OCI-LY3 (cell line): Measurements from ENCODE around the gene TFAP2D.

Experiments
- CTCF ChIP-seq: fragments of 200-600, 300-600 bp; sonication (generic); IDR thresholded peaks from 2 replicates; pipeline ENCODE4 v1.5.1; 2014; ENCODE audit warnings: antibody characterized with exemption, low read length, low read depth
- EZH2phosphoT487 ChIP-seq: fragments of 200-600 bp; shearing (Covaris generic); IDR thresholded peaks from 2 replicates; pipeline ENCODE4 v1.6.1; 2018; ENCODE audit warnings: antibody characterized with exemption, mixed run types, low read depth

DNA sequence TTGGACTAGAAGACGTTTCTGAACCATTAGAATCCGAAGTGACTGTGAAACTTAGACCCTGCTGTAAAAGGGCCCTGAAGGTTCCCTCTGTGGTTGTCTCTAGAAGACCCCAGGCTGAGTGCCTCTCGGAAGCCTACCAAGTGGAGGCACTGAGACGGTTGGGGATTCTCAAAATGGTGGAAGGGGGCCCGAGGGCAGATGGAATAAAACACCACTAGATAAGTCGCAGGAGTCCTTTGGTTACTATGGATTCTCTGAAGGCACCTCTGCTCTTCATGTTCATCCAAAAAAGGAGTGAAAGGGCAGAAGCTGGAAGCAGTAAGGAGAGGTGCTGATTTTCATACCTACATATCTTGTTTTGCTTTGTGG lies 4.0 kb upstream of the TFAP2D start:
- no peak for TF ChIP-seq CTCF
- no peak for TF ChIP-seq EZH2phosphoT487
